ENCODE results near the gene EXD2.
"Not testable (repeated sequence)": the region's sequence is repeated elsewhere in the genome, so short reads cannot be mapped to it uniquely, and the experiment has no call there.

Gene EXD2

GRCh38 chr14:69191340-69192111 is at the start of gene EXD2:
TSS of gene EXD2 (plus strand) at chr14:69191498. CDS start at chr14:69209471, 17,973 bp downstream.
- DNase-seq: peak; percentile 83

- no peak for DNase-seq
Observed at GRCh38 chr14:69141550-69141949, 49.7 kb upstream of the EXD2 start.

- DNase-seq: no peak
Observed at GRCh38 chr14:69142101-69142500, 49.2 kb upstream of the EXD2 start.

GRCh38 chr14:69149461-69150244 is 41.6 kb upstream of the EXD2 start:
- no peak for DNase-seq

- DNase-seq: peak; percentile 85
Observed at GRCh38 chr14:69151458-69152180, 39.7 kb upstream of the EXD2 start.

GRCh38 chr14:69152181-69152901 is 39.0 kb upstream of the EXD2 start:
- DNase-seq: no peak

- peak; percentile 91 for DNase-seq
Observed at GRCh38 chr14:69152902-69153151, 38.5 kb upstream of the EXD2 start, which contains the start of gene DCAF5. TSS of gene DCAF5 (minus strand) at chr14:69153119. CDS start at chr14:69152978, 141 bp downstream.

GRCh38 chr14:69153152-69153872 is 38.0 kb upstream of the EXD2 start:
- DNase-seq: no peak

- no peak for DNase-seq
Observed at GRCh38 chr14:69153873-69154270, 37.4 kb upstream of the EXD2 start.

- no peak for DNase-seq
Observed at GRCh38 chr14:69154779-69155178, 36.5 kb upstream of the EXD2 start.

- no peak for DNase-seq
Observed at GRCh38 chr14:69156224-69156623, 35.1 kb upstream of the EXD2 start.

- no peak for DNase-seq
Observed at GRCh38 chr14:69161590-69161989, 29.7 kb upstream of the EXD2 start.

GRCh38 chr14:69165787-69166186 is 25.5 kb upstream of the EXD2 start:
- DNase-seq: not testable (repeated sequence)

- no peak for DNase-seq
Observed at GRCh38 chr14:69170839-69171238, 20.5 kb upstream of the EXD2 start.

GRCh38 chr14:69171569-69171968 is 19.7 kb upstream of the EXD2 start:
- no peak for DNase-seq

GRCh38 chr14:69175130-69175529 is 16.2 kb upstream of the EXD2 start:
- no peak for DNase-seq

GRCh38 chr14:69181491-69181890 is 9.8 kb upstream of the EXD2 start:
- DNase-seq: no peak

GRCh38 chr14:69182580-69182979 is 8.7 kb upstream of the EXD2 start:
- not testable (repeated sequence) for DNase-seq

- no peak for DNase-seq
Observed at GRCh38 chr14:69183735-69184134, 7.6 kb upstream of the EXD2 start.

GRCh38 chr14:69190191-69190590 is 1.1 kb upstream of the EXD2 start:
- no peak for DNase-seq

- no peak for DNase-seq
Observed at GRCh38 chr14:69193721-69194120, 2.4 kb downstream of the EXD2 start.

GRCh38 chr14:69199786-69200185 is 8.5 kb downstream of the EXD2 start:
- DNase-seq: no peak

Measured in stimulated activated CD8-positive, alpha-beta memory T cell treated with anti-CD3 and anti-CD28 coated beads, Interleukin-4, amount 100 ng/mL, for 48 hours (primary cell).